Activated CD4-positive, CD25-positive, alpha-beta regulatory T cell treated with anti-CD3 and anti-CD28 coated beads, Interleukin-2, amount 50 U/mL, for 24 hours (primary cell): ENCODE data around the gene SH3PXD2B.
A peak's percentile ranks its signal among the peaks of the same experiment; 100 is the strongest.

Experiments used
- ATAC-seq, 2 donors: fragments of 150-1000 bp; cut with Tn5 transposase; one replicate each; pipeline ENCODE4 v1.10.0; 2021; ENCODE audit warnings: mild to moderate bottlenecking in 1 of 2, moderate library complexity in 1 of 2

The SH3PXD2B gene

GRCh38 chr5:172452398-172453205 lies 1.7 kb downstream of the SH3PXD2B start:
- ATAC-seq, result no peak

GRCh38 chr5:172451771-172452197 lies 2.5 kb downstream of the SH3PXD2B start:
- no peak for ATAC-seq

GRCh38 chr5:172450861-172451695 lies 3.2 kb downstream of the SH3PXD2B start:
- ATAC-seq, result no peak

GRCh38 chr5:172450453-172450852 lies 3.9 kb downstream of the SH3PXD2B start:
- ATAC-seq, result no peak

GRCh38 chr5:172448999-172449398 lies 5.3 kb downstream of the SH3PXD2B start:
- no peak for ATAC-seq

GRCh38 chr5:172447646-172448365 lies 6.5 kb downstream of the SH3PXD2B start:
- ATAC-seq, result no peak

- ATAC-seq, result no peak
Measured at GRCh38 chr5:172446336-172447051, 7.8 kb downstream of the SH3PXD2B start.

- ATAC-seq, result no peak
Measured at GRCh38 chr5:172445866-172446265, 8.5 kb downstream of the SH3PXD2B start.

GRCh38 chr5:172444626-172445365 lies 9.5 kb downstream of the SH3PXD2B start:
- no peak for ATAC-seq

- no peak for ATAC-seq
Measured at GRCh38 chr5:172444110-172444510, 10.2 kb downstream of the SH3PXD2B start.

- peak; percentile 21 to 64 for ATAC-seq
Measured at GRCh38 chr5:172443441-172444109, 10.8 kb downstream of the SH3PXD2B start.

- no peak for ATAC-seq
Measured at GRCh38 chr5:172442592-172442991, 11.7 kb downstream of the SH3PXD2B start.

GRCh38 chr5:172441262-172441751 lies 13.0 kb downstream of the SH3PXD2B start:
- no peak for ATAC-seq

GRCh38 chr5:172440486-172440885 lies 13.8 kb downstream of the SH3PXD2B start:
- ATAC-seq, result no peak

GRCh38 chr5:172439785-172440477 lies 14.4 kb downstream of the SH3PXD2B start:
- no peak for ATAC-seq

GRCh38 chr5:172438319-172438668 lies 16.0 kb downstream of the SH3PXD2B start:
- no peak for ATAC-seq

- no peak for ATAC-seq
Measured at GRCh38 chr5:172437445-172438318, 16.6 kb downstream of the SH3PXD2B start.

GRCh38 chr5:172436879-172437369 lies 17.4 kb downstream of the SH3PXD2B start:
- no peak for ATAC-seq
